Omental fat pad (tissue), 4 donors: ENCODE data around the gene CCDC85C. TPM values are rescaled to one million over a fixed set of nuclear protein-coding genes. Genes with fewer than 3 reads are reported as not detected.

ENCODE experiments used
- ATAC-seq: fragments of 150-250 bp; one replicate; pipeline ENCODE4 v1.9.1; 2016; ENCODE audit warnings: mild to moderate bottlenecking, moderate library complexity; ENCODE audit not compliant: low FRiP score
- DNase-seq: peaks from one replicate; pipeline ENCODE4 v3.0.0-alpha.2; 2019; ENCODE audit warnings: low spot score
- CTCF ChIP-seq, 3 donors: fragments of 450-650 bp; IDR thresholded peaks; one replicate each; pipeline ENCODE4 v1.5.1; 2016 to 2017; ENCODE audit warnings: antibody characterized with exemption in 3 of 3, mild to moderate bottlenecking in 3 of 3, moderate library complexity in 2 of 3
- total RNA-seq, 4 donors: library from RNA; depleted of rRNA; stranded (reverse); fragments of >200 nt; gene quantifications; one replicate each; pipeline ENCODE4 v1.1.0, GENCODE V29; 2016

CCDC85C gene
- total RNA-seq, 4 donors from 2014 or later, result 3.3 to 17.7 (median 8.3) TPM

GRCh38 chr14:99529899-99530298, 74.1 kb downstream of the CCDC85C start:
- DNase-seq, result no peak
- no peak for TF ChIP-seq CTCF (IDR thresholded peaks at IDR 0.05)
- ATAC-seq, result no peak

- ATAC-seq (no peak), DNase-seq (no peak)
- TF ChIP-seq CTCF (IDR thresholded peaks at IDR 0.05), result no peak
Measured at GRCh38 chr14:99527427-99528076, 76.5 kb downstream of the CCDC85C start.

GRCh38 chr14:99527026-99527425, 77.0 kb downstream of the CCDC85C start:
- DNase-seq (no peak), ATAC-seq (no peak)
- TF ChIP-seq CTCF (IDR thresholded peaks at IDR 0.05), result no peak

- ATAC-seq (no peak), DNase-seq (no peak)
- TF ChIP-seq CTCF (IDR thresholded peaks at IDR 0.05), result no peak
Measured at GRCh38 chr14:99525699-99526080, 78.3 kb downstream of the CCDC85C start.

GRCh38 chr14:99524804-99525698, 79.0 kb downstream of the CCDC85C start:
- ATAC-seq (peak; percentile 65), DNase-seq (no peak)
- no peak for TF ChIP-seq CTCF (IDR thresholded peaks at IDR 0.05)

- ATAC-seq (peak; percentile 5), DNase-seq (no peak)
- no peak for TF ChIP-seq CTCF (IDR thresholded peaks at IDR 0.05)
Measured at GRCh38 chr14:99524091-99524661, 79.8 kb downstream of the CCDC85C start.
